Measurements from ENCODE around the gene SLC22A1.
"Not testable (repeated sequence)": the region's sequence is repeated elsewhere in the genome, so short reads cannot be mapped to it uniquely, and the experiment has no call there.

SLC22A1 gene

DNA sequence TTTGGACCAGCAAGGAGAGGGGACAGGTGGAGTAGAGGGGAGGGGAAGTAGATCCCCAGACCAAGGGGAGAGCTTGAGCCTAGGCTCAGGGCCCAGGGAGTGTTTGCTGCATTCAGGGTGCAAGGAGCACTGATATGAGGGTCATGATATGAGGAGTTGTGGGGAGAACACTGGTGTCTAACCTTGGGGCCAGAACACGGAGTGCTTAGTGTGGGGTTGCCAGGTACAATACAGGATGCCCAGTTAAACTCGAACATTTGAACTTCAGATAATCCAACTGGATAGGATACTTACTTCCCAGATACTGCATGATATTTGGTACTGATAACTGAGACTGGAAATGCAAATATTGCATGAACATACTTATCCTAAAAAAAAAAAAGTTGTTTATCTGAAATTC lies 2.4 kb downstream of the SLC22A1 start:
- no peak for TF ChIP-seq CTCF (IDR thresholded peaks at IDR 0.05; ENCODE audit: borderline replicate concordance, insufficient read depth, low read depth, low read length)
- no peak overlapping the region for H3K4me3 ChIP-seq (ENCODE audit: low read depth, low read length)

GRCh38 chr6:160124605-160125004 lies 3.0 kb downstream of the SLC22A1 start:
- TF ChIP-seq CTCF (IDR thresholded peaks at IDR 0.05; ENCODE audit: borderline replicate concordance, insufficient read depth, low read depth, low read length), result no peak
- no peak overlapping the region for H3K4me3 ChIP-seq (ENCODE audit: low read depth, low read length)

- H3K4me3 ChIP-seq (ENCODE audit: low read depth, low read length), result not testable (repeated sequence)
These were observed 3.5 kb downstream of the SLC22A1 start for GRCh38 chr6:160125105-160125504.

DNA sequence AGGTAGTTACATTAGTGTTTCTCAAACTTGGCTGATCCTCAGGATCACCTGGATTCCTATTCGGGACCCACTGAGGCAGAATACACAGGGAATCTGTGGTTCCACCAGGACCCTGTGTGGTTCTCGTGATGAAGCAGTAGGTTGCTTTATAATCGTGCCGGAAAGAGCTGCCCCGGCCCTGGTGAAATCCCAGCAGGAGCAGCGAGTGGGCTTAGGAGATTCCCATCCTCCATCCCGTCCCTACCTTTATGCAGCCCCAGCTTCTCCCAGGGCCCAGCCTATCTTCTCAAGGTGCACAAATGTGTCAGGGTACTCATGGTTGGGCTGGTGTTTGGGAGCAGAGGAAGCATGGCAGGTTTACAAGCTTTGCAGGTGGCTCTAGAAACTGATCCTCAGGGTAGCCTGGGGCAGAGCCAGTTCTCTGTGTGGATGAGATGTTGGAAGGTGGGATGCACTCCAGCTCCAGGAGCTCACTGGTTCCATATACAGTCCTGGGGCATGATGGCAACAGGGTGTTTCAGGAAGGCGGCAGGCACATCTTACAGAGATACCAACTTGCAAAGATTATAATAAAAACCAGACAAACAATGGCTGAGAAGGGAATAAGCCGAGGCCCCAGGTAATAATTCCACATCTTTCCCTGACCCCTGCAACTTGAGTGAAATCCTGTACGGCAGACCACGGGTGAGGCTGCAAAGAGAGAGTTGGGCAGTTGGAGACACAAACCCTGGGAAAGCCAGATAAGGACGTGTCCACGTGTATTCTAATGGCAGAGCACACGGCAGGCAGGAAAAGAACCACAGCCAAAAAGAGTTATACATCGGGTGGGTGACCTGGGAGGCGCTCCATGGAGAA lies 5.9 kb downstream of the SLC22A1 start:
- H3K4me3 ChIP-seq (ENCODE audit: low read depth, low read length), result no peak overlapping the region
- TF ChIP-seq CTCF (IDR thresholded peaks at IDR 0.05; ENCODE audit: borderline replicate concordance, insufficient read depth, low read depth, low read length), result no peak

DNA sequence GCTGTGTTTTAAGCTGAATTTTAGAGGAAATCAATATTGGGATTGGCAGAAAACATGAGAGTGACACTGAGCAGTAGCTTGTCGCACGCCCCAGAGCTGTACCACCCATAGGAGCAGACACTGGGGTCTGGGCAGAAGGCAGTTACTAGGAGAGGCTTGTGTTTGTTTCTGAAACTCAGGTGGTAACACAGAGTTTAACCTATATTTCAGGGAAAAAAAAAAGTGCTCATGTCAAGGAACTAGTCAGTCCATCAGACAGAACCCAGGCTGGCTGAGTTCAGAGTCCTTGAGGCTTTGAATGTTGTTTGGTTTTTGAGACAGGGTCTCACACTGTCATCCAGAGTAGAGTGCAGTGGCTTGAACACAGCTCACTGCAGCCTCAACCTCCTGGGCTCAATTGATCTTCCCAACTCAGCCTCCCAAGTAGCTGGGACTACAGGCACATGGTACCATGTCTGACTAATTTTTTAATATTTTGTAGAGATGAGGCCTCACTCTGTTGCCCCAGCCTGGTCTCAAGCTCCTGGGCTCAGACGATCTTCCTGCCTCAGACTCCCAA lies 6.6 kb downstream of the SLC22A1 start:
- no peak for TF ChIP-seq CTCF (IDR thresholded peaks at IDR 0.05; ENCODE audit: borderline replicate concordance, insufficient read depth, low read depth, low read length)
- no peak overlapping the region for H3K4me3 ChIP-seq (ENCODE audit: low read depth, low read length)

- no peak overlapping the region for H3K4me3 ChIP-seq (ENCODE audit: low read depth, low read length)
- no peak for TF ChIP-seq CTCF (IDR thresholded peaks at IDR 0.05; ENCODE audit: borderline replicate concordance, insufficient read depth, low read depth, low read length)
These were observed 7.4 kb downstream of the SLC22A1 start for GRCh38 chr6:160128879-160129516.

DNA sequence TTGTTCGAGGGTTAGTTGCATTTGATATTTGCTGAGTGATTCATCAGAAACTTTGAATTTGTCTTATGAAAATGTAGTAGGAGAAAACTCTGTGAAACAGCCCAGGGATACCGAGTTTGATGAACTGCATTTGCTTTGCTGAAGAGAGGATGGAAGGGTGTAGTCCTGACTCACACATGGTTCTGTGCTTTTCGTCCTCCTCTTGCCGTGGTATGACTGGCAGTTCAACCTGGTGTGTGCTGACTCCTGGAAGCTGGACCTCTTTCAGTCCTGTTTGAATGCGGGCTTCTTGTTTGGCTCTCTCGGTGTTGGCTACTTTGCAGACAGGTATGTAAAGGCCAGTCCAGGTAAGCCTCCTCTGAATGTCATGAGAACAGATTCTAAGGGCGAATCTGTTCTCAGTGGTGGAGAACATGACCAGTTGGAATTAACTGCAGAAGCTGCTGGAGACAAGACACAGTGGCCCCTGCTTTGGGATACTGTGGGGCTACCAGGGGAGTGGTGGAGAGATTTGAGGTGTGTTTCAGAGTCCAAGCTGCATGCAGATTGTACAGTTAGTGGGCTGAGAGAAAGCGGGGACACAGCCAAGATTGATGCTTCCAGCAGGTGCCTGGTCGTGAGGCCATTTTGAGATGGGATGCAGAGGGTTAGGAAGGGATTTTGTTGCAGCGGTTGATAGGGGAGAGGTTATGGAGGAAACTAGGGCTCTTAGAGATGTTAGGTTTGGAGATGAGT lies 8.4 kb downstream of the SLC22A1 start:
- H3K4me3 ChIP-seq (ENCODE audit: low read depth, low read length), result no peak overlapping the region
- TF ChIP-seq CTCF (IDR thresholded peaks at IDR 0.05; ENCODE audit: borderline replicate concordance, insufficient read depth, low read depth, low read length), result no peak

Data from GM12875 (cell line).